OCI-LY7 (cell line): ENCODE results near the gene VEPH1.

Experiments
- CTCF ChIP-seq: fragments of 200-600 bp; sonication (generic); conservative IDR thresholded peaks from 2 replicates; pipeline ENCODE4 v1.5.1; 2014; ENCODE audit warnings: mild to moderate bottlenecking, antibody characterized with exemption, low read length, moderate library complexity, mixed read lengths
- EZH2phosphoT487 ChIP-seq: fragments of 200-600 bp; sonication (generic); IDR thresholded peaks from 2 replicates; pipeline ENCODE4 v1.6.1; 2018; ENCODE audit warnings: low read depth, borderline replicate concordance, mild to moderate bottlenecking, mixed run types, antibody characterized with exemption, low read length, moderate library complexity, mixed read lengths

DNA sequence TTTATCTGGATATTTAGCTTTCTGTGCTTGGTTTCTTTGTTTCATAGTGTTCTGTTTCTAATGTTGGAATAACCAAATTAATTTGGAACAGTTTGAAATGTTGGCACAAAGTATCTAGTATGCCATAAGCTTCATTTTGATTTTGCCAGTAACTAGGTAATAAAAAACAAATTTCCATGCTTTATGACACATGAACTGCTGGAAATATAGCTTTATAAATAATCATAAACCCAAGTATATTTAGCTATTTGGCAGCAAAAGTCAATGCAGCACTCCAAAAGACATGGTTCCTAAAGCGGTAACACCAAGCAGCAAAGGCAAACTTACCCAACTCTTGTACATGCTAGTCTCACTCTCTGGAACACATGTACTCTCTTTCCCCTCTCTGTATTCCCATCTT is 237.3 kb downstream of the VEPH1 start:
- TF ChIP-seq CTCF: no peak
- TF ChIP-seq EZH2phosphoT487: no peak
